GM13976 (cell line): ENCODE measurements around the gene NFASC.

Experiments used
- DNase-seq: peaks from one replicate; pipeline ENCODE4 v3.0.0; 2012; ENCODE audit warnings: low spot score
- in situ Hi-C: fragments of 300-500 bp; cut with MboI; formaldehyde crosslinking; loops from one replicate; pipeline ENCODE4 v1.12.0; 2022; ENCODE audit warnings: low sequenced_read_pairs, mixed read lengths, inconsistent platforms; ENCODE audit not compliant: unreplicated experiment
- TF ChIP-seq, protein P1 (sequence below): IDR thresholded peaks from 2 replicates; pipeline ENCODE4 v1.5.1; 2012; ENCODE audit warnings: borderline replicate concordance, mild to moderate bottlenecking; ENCODE audit not compliant: insufficient read depth; ENCODE audit errors: extremely low read depth, missing control alignments, control extremely low read depth

Gene NFASC

GRCh38 chr1:204878621-204879234 lies 8.1 kb downstream of the NFASC start:
- in situ Hi-C loops: no loop called here
- DNase-seq: no peak
- TF ChIP-seq, protein P1, sequence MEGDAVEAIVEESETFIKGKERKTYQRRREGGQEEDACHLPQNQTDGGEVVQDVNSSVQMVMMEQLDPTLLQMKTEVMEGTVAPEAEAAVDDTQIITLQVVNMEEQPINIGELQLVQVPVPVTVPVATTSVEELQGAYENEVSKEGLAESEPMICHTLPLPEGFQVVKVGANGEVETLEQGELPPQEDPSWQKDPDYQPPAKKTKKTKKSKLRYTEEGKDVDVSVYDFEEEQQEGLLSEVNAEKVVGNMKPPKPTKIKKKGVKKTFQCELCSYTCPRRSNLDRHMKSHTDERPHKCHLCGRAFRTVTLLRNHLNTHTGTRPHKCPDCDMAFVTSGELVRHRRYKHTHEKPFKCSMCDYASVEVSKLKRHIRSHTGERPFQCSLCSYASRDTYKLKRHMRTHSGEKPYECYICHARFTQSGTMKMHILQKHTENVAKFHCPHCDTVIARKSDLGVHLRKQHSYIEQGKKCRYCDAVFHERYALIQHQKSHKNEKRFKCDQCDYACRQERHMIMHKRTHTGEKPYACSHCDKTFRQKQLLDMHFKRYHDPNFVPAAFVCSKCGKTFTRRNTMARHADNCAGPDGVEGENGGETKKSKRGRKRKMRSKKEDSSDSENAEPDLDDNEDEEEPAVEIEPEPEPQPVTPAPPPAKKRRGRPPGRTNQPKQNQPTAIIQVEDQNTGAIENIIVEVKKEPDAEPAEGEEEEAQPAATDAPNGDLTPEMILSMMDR: no peak

- TF ChIP-seq, protein P1: no peak
- in situ Hi-C loops: no loop called here
Measured at GRCh38 chr1:204879351-204879750, 8.7 kb downstream of the NFASC start.

GRCh38 chr1:204880906-204881305 lies 10.2 kb downstream of the NFASC start:
- no peak for DNase-seq
- TF ChIP-seq, protein P1: no peak
- in situ Hi-C loops: no loop called here

More at GRCh38 chr1:204879351-204879750, 8.7 kb downstream of the NFASC start:
- DNase-seq: no peak

- in situ Hi-C loops: no loop called here
- no peak for DNase-seq
- TF ChIP-seq, protein P1: no peak
Measured at GRCh38 chr1:204882479-204882878, 11.8 kb downstream of the NFASC start.

- DNase-seq: no peak
- TF ChIP-seq, protein P1: no peak
- in situ Hi-C loops: no loop called here
Measured at GRCh38 chr1:204883405-204883804, 12.7 kb downstream of the NFASC start.

DNA sequence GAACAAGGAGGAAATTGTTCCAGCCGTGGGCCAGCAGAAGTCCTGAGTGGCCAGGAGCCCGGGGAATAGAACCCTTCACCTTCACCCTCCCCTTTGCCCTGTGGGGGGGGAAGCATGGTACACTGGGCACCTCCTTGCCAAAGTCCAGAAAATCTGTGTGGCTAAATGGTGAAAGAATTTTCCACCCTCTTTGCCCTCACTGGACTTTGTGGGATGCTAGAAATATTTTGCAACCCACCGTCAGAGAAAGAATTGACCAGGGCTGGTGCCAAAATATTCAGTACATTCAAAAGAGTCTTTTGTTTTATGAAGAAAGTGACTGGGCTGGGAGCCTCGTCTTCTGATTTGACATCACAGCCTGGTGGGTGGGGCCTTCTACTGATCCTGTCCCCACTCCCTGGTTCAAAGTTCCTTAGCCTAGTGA lies 14.6 kb downstream of the NFASC start:
- no peak for DNase-seq
- in situ Hi-C loops: no loop called here
- TF ChIP-seq, protein P1: no peak

- in situ Hi-C loops: no loop called here
- TF ChIP-seq, protein P1: no peak
- no peak for DNase-seq
Measured at GRCh38 chr1:204885790-204886189, 15.1 kb downstream of the NFASC start.
